ENCODE data around the gene MARK4. TPM values are rescaled to one million over a fixed set of nuclear protein-coding genes. Genes with fewer than 3 reads are reported as not detected.
"Not testable (repeated sequence)": the region's sequence is repeated elsewhere in the genome, so short reads cannot be mapped to it uniquely, and the experiment has no call there.

The MARK4 gene
- total RNA-seq, 1 experiment from 2014 or later, result 58.5 TPM

GRCh38 chr19:45311621-45312020 is 60.5 kb downstream of the MARK4 start:
- Mint-ChIP-seq H3K4me1 (peaks cover 3% of the 10 kb centered on the region), H3K36me3 (no peaks in the 10 kb centered on the region), H3K27me3 (ENCODE audit: low read depth) (peaks cover 65% of the 10 kb centered on the region), H3K27ac (no peak overlapping the region), H3K4me3 (no peak overlapping the region), H3K9me3 (no peaks in the 10 kb centered on the region)
- TF ChIP-seq ZNF317 (CRISPR knock-in tag; IDR thresholded peaks at IDR 0.05; ENCODE audit: borderline replicate concordance, low read depth) (no peak), TEAD4 (CRISPR knock-in tag; IDR thresholded peaks at IDR 0.05) (no peak), JAZF1 (CRISPR knock-in tag; IDR thresholded peaks at IDR 0.05) (no peak), MXD4 (CRISPR knock-in tag; IDR thresholded peaks at IDR 0.05; ENCODE audit: borderline replicate concordance) (no peak), SP1 (CRISPR knock-in tag; conservative IDR thresholded peaks at IDR 0.05) (no peak), E2F4 (CRISPR knock-in tag; IDR thresholded peaks at IDR 0.05; ENCODE audit: borderline replicate concordance, low read depth) (no peak), HMGA2 (CRISPR knock-in tag; IDR thresholded peaks at IDR 0.05) (no peak), GTF2I (CRISPR knock-in tag; conservative IDR thresholded peaks at IDR 0.05) (no peak), NR1H2 (CRISPR knock-in tag; IDR thresholded peaks at IDR 0.05) (no peak), FOXP1 (CRISPR knock-in tag; IDR thresholded peaks at IDR 0.05; ENCODE audit: borderline replicate concordance) (no peak)
- TF ChIP-seq, protein P1, sequence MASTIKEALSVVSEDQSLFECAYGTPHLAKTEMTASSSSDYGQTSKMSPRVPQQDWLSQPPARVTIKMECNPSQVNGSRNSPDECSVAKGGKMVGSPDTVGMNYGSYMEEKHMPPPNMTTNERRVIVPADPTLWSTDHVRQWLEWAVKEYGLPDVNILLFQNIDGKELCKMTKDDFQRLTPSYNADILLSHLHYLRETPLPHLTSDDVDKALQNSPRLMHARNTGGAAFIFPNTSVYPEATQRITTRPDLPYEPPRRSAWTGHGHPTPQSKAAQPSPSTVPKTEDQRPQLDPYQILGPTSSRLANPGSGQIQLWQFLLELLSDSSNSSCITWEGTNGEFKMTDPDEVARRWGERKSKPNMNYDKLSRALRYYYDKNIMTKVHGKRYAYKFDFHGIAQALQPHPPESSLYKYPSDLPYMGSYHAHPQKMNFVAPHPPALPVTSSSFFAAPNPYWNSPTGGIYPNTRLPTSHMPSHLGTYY (CRISPR knock-in tag; IDR thresholded peaks at IDR 0.05), result no peak
- TF ChIP-seq, protein P2, sequence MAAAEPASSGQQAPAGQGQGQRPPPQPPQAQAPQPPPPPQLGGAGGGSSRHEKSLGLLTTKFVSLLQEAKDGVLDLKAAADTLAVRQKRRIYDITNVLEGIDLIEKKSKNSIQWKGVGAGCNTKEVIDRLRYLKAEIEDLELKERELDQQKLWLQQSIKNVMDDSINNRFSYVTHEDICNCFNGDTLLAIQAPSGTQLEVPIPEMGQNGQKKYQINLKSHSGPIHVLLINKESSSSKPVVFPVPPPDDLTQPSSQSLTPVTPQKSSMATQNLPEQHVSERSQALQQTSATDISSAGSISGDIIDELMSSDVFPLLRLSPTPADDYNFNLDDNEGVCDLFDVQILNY (CRISPR knock-in tag; IDR thresholded peaks at IDR 0.05), result no peak
- TF ChIP-seq, protein P3, sequence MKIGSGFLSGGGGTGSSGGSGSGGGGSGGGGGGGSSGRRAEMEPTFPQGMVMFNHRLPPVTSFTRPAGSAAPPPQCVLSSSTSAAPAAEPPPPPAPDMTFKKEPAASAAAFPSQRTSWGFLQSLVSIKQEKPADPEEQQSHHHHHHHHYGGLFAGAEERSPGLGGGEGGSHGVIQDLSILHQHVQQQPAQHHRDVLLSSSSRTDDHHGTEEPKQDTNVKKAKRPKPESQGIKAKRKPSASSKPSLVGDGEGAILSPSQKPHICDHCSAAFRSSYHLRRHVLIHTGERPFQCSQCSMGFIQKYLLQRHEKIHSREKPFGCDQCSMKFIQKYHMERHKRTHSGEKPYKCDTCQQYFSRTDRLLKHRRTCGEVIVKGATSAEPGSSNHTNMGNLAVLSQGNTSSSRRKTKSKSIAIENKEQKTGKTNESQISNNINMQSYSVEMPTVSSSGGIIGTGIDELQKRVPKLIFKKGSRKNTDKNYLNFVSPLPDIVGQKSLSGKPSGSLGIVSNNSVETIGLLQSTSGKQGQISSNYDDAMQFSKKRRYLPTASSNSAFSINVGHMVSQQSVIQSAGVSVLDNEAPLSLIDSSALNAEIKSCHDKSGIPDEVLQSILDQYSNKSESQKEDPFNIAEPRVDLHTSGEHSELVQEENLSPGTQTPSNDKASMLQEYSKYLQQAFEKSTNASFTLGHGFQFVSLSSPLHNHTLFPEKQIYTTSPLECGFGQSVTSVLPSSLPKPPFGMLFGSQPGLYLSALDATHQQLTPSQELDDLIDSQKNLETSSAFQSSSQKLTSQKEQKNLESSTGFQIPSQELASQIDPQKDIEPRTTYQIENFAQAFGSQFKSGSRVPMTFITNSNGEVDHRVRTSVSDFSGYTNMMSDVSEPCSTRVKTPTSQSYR (CRISPR knock-in tag; IDR thresholded peaks at IDR 0.05), result no peak
- CTCF ChIA-PET, result interaction anchor here (1.1 kb wide), 1 partner anchor 14 kb away, joined by 4 read pairs; no protein-coding TSS in a partner anchor
- DNase-seq (ENCODE audit: low spot score) (no peak), ATAC-seq (no peak)
- POLR2A ChIA-PET, result no interaction called here

DNA sequence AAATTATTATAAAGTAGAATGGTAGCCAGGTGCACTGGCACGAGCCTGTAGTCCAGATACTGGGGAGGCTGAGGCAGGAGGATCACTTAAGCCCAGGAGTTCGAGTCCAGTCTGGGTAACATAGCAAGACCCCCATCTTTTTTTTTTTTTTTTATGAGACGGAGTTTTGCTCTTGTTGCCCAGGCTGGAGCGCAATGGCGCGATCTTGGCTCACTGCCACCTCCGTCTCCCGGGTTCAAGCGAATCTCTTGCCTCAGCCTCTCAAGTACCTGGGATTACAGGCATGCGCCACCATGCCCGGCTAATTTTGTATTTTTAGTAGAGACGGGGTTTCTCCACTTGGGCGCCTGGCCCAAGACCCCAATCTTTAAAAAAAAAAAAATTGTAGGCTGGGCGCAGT is 61.2 kb downstream of the MARK4 start:
- ATAC-seq; POLR2A ChIA-PET; H3K4me1 Mint-ChIP-seq; H3K36me3 Mint-ChIP-seq; H3K9me3 Mint-ChIP-seq; H3K4me3 Mint-ChIP-seq; DNase-seq (ENCODE audit: low spot score); H3K27ac Mint-ChIP-seq: not testable (repeated sequence)
- CTCF ChIA-PET, result interaction anchor here (1.1 kb wide), 1 partner anchor 13 kb away, joined by 4 read pairs; no protein-coding TSS in a partner anchor
- H3K27me3 Mint-ChIP-seq (ENCODE audit: low read depth), result peaks cover 65% of the 10 kb centered on the region

GRCh38 chr19:45314708-45315245 is 63.7 kb downstream of the MARK4 start:
- Mint-ChIP-seq H3K27me3 (ENCODE audit: low read depth) (peaks cover 80% of the 10 kb centered on the region), H3K4me1 (no peaks in the 10 kb centered on the region), H3K27ac (no peak overlapping the region), H3K9me3 (no peaks in the 10 kb centered on the region), H3K36me3 (no peaks in the 10 kb centered on the region), H3K4me3 (no peak overlapping the region)
- no peak for ATAC-seq
- TF ChIP-seq, protein P2 (CRISPR knock-in tag; IDR thresholded peaks at IDR 0.05), result no peak
- TF ChIP-seq ZNF121 (CRISPR knock-in tag; IDR thresholded peaks at IDR 0.05), result peak; percentile 54; the same call in 1 of the 2 replicates
- no peak for DNase-seq (ENCODE audit: low spot score)
- ChIA-PET CTCF (no interaction called here), POLR2A (interaction anchor here (1.1 kb wide), 1 partner anchor 70 kb away, joined by 5 read pairs; the partner anchor contains the start of gene EXOC3L2)
